Hepatocyte (in vitro differentiated cells): Measurements from ENCODE around the gene TRMT2A.

Source experiments
- EZH2 ChIP-seq: fragments of 200-600 bp; sonication (generic); IDR thresholded peaks from 2 replicates; pipeline ENCODE4 v1.6.1; 2016; ENCODE audit warnings: antibody characterized with exemption, mild to moderate bottlenecking, borderline replicate concordance
- TF ChIP-seq, protein P1 (sequence below): fragments of 200-600 bp; sonication (generic); IDR thresholded peaks from 2 replicates; pipeline ENCODE4 v1.5.1; 2016; ENCODE audit warnings: antibody characterized with exemption, mild to moderate bottlenecking; ENCODE audit not compliant: poor library complexity

DNA sequence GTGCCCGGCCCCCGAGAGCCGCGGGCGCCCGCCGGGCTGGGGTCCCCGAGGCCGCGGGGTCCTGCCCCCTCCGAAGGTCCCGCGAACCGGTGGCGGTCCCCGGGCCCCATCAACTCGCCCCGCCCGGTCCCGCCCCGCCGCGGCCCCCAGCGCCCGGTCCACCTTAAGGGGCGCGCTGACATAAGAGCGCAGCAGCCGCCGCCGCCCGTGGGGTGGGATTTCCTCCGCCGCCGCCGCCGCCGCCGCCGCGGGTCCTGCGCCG is 14.5 kb upstream of the TRMT2A start, which contains the start of gene ZDHHC8:
- TF ChIP-seq, protein P1, sequence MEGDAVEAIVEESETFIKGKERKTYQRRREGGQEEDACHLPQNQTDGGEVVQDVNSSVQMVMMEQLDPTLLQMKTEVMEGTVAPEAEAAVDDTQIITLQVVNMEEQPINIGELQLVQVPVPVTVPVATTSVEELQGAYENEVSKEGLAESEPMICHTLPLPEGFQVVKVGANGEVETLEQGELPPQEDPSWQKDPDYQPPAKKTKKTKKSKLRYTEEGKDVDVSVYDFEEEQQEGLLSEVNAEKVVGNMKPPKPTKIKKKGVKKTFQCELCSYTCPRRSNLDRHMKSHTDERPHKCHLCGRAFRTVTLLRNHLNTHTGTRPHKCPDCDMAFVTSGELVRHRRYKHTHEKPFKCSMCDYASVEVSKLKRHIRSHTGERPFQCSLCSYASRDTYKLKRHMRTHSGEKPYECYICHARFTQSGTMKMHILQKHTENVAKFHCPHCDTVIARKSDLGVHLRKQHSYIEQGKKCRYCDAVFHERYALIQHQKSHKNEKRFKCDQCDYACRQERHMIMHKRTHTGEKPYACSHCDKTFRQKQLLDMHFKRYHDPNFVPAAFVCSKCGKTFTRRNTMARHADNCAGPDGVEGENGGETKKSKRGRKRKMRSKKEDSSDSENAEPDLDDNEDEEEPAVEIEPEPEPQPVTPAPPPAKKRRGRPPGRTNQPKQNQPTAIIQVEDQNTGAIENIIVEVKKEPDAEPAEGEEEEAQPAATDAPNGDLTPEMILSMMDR: no peak
- no peak for TF ChIP-seq EZH2
